Stimulated activated CD4-positive, alpha-beta T cell treated with anti-CD3 and anti-CD28 coated beads, TNF-alpha, amount 100 ng/mL, for 24 hours (primary cell): Measurements from ENCODE around the gene C1orf53.
"Not testable (repeated sequence)": the region's sequence is repeated elsewhere in the genome, so short reads cannot be mapped to it uniquely, and the experiment has no call there.

Experiments
- DNase-seq, 3 experiments: peaks; one replicate each; pipeline ENCODE4 v3.0.0-alpha.2; 2020; ENCODE audit warnings: low read depth in 3 of 3

Gene C1orf53

GRCh38 chr1:197902454-197903195, at the start of gene C1orf53:
TSS of gene C1orf53 (plus strand) at chr1:197902630. CDS start at chr1:197902650, 20 bp downstream.
- peak; percentile 51 to 81 (median 68) for DNase-seq

DNA sequence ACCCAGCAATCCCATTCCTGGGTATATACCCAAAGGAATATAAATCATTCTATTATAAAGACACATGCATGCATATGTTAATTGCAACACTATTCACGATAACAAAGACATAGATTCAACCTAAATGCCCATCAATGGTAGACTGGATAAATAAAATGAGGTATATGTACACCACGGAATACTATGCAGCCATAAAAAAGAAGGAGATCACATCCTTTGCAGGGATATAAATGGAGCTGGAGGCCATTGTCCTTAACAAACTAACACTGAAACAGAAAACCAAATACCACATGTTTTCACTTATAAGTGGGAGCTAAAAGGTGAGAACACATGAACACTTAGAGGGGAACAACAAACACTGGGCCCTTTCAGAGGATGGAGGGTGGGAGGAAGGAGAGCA, 46.7 kb upstream of the C1orf53 start:
- DNase-seq, result not testable (repeated sequence)

GRCh38 chr1:197857477-197857876, 45.0 kb upstream of the C1orf53 start:
- no peak for DNase-seq

GRCh38 chr1:197859024-197859423, 43.4 kb upstream of the C1orf53 start:
- DNase-seq, result no peak

- DNase-seq, result no peak
Observed at GRCh38 chr1:197862221-197862620, 40.2 kb upstream of the C1orf53 start.

DNA sequence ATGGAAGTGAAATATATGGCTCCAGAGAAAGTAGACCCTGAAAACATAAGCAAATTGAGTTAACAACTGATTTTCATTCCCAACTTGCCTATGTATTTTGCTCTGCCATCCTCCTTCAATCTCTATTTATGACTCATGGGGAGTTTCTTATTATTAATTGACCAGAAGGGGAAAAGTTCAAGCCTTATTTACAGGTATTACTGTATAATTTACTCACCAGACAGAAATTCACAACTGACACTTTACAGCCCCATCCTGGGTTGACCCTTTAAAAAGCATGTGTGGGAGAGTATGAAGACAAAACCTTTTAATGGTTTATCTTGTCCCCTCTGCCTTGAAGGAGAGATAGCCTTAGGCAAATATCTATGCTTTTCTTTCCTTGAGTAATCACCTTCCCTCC, 39.8 kb upstream of the C1orf53 start:
- DNase-seq, result no peak

DNA sequence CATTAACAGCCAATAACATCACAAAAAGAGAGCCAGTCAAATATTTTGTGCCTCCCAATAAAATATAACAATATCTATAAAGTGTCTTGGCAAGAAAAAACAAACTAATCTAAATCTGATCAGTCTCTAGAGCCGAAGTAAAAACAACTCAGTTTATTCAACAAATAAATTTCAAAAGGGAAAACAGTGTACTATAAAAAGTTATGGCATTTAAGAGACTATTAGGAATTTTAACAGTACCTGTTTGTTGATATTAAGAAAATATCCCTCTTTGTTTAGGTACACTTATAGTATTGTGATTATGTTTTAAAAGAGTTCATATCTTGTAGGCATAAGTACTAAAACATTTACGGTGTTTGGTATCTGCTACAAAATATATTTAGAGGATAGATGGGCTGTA, 36.6 kb upstream of the C1orf53 start:
- DNase-seq, result no peak

DNA sequence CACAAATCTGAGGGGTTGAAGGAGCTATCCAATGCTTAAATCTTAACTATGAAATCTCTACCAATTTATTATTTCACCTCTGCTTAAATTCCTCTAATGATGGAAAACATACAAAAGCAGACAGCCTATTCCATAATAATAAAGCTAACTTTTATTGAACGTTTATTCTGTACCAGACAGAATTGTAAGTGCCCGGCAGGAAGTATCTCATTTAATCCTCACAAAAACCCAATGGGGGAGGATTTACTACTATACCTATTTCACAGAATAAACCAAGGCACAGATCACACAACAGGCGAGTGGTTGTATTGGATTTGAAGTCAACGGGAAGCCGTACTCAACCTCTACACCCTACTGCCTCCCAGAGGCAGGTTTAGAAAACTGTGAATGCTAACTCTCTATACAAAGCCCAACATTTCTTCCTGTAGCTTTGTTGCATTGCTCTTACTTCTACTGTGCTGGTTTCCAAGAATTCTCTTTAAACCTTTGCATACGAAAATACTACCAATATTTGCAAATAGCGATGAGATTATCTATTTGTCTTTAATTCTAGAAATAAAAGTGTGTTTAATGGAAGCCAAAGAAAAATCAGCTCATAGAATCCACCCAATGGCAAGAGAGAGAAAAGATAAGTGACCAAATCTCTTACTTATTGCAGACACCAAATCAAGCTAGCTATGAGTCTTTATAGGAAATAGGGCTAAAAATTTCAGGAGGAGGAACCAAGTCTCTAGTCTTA, 33.5 kb upstream of the C1orf53 start:
- peak; percentile 1 to 11 (median 3) for DNase-seq

GRCh38 chr1:197869490-197870077, 32.8 kb upstream of the C1orf53 start:
- no peak for DNase-seq

DNA sequence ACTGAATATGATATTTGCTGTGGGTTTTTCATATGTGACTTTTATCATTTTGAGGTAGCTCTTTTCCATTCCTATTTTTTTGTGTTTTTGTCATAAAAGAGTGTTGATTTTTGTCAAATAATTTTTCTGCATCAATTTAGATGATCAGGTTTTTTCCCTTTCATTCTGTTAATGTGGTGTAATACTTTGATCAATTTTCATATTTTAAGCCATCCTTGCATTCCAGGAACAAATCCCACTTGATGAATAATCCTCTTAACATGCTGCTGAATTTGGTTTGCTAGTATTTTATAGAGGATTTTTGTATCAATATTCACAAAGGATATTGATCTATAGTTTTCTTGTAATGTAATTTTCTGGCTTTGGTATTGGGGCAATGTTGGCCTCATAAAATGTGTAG, 25.5 kb upstream of the C1orf53 start:
- DNase-seq, result no peak

- not testable (repeated sequence) for DNase-seq
Observed at GRCh38 chr1:197880385-197880784, 22.0 kb upstream of the C1orf53 start.

- DNase-seq, result not testable (repeated sequence)
Observed at GRCh38 chr1:197882241-197882640, 20.2 kb upstream of the C1orf53 start.

DNA sequence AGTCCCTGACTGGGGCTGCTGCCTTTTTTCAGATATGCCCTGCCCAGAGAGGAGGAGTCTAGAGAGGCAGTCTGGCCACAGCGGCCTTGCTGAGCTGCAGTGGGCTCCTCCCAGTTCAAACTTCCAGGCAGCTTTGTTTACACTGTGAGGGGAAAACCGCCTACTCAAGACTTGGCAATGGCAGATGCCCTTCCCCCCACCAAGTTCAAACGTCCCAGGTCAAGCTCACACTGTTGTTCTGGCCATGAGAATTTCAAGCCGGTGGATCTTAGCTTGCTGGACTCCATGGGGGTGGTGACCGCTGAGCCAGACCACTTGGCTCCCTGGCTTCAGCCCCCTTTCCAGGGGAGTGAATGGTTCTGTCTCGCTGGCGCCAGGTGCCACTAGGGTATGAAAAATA, 18.3 kb upstream of the C1orf53 start:
- DNase-seq, result no peak

- DNase-seq, result no peak
Observed at GRCh38 chr1:197890936-197891335, 11.5 kb upstream of the C1orf53 start.

- DNase-seq, result no peak
Observed at GRCh38 chr1:197892684-197893083, 9.7 kb upstream of the C1orf53 start.

DNA sequence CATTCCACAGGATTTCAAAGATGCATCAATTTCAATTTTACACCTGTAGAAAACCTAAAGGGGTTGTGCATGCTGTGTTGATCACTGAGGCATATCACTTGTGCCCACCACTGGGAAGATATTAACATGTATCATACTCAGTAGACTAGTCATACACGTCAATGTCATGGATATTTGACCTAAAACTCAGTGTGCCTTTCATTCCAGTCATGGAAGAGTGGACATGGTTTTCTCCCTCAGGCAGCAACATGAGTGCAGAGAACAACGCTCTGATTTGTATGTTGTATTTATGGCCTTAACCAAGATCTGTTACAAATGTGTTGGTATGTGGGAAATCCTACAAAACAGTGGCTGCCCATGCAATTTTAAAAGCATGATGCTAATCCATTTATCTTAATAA, 6.1 kb upstream of the C1orf53 start:
- no peak for DNase-seq

- DNase-seq, result no peak
Observed at GRCh38 chr1:197899037-197899436, 3.4 kb upstream of the C1orf53 start.

- no peak for DNase-seq
Observed at GRCh38 chr1:197902131-197902453, 338 bp upstream of the C1orf53 start.

GRCh38 chr1:197903196-197903514, 725 bp downstream of the C1orf53 start:
- DNase-seq, result no peak

GRCh38 chr1:197904126-197904787, 1.8 kb downstream of the C1orf53 start:
- no peak for DNase-seq

GRCh38 chr1:197905699-197906351, 3.4 kb downstream of the C1orf53 start:
- DNase-seq, result no peak
